Measurements from ENCODE around the gene PHTF1.
A peak's percentile ranks its signal among the peaks of the same experiment; 100 is the strongest.

Gene PHTF1

GRCh38 chr1:113751114-113751513, 8.2 kb downstream of the PHTF1 start:
- H3K36me3 Mint-ChIP-seq (ENCODE audit: low read depth) = peaks cover 58% of the 10 kb centered on the region
- no peak overlapping the region for H3K27ac Mint-ChIP-seq
- TF ChIP-seq CTCF (IDR thresholded peaks at IDR 0.05; ENCODE audit: unreplicated experiment in 3 of 3) = no peak
- H3K4me3 Mint-ChIP-seq = no peak overlapping the region
- peaks cover 15% of the 10 kb centered on the region for H3K4me1 Mint-ChIP-seq
- no peaks in the 10 kb centered on the region for H3K27me3 Mint-ChIP-seq (ENCODE audit: low read depth)
- H3K9me3 Mint-ChIP-seq = no peaks in the 10 kb centered on the region

- H3K4me1 Mint-ChIP-seq = peaks cover 6% of the 10 kb centered on the region
- no peaks in the 10 kb centered on the region for H3K9me3 Mint-ChIP-seq
- peaks cover 59% of the 10 kb centered on the region for H3K36me3 Mint-ChIP-seq (ENCODE audit: low read depth)
- H3K4me3 Mint-ChIP-seq = no peak overlapping the region
- peak overlapping the region in 1 of 3 experiments; percentile 40 for H3K27ac Mint-ChIP-seq
- TF ChIP-seq CTCF (IDR thresholded peaks at IDR 0.05; ENCODE audit: unreplicated experiment in 3 of 3) = no peak
- H3K27me3 Mint-ChIP-seq (ENCODE audit: low read depth) = no peaks in the 10 kb centered on the region
These were observed 9.9 kb downstream of the PHTF1 start for GRCh38 chr1:113749402-113749801.

GRCh38 chr1:113747376-113747775, 11.9 kb downstream of the PHTF1 start:
- H3K4me1 Mint-ChIP-seq = peaks cover 6% of the 10 kb centered on the region
- peak overlapping the region; percentile 53 to 78 (median 76) for H3K27ac Mint-ChIP-seq
- no peaks in the 10 kb centered on the region for H3K9me3 Mint-ChIP-seq
- TF ChIP-seq CTCF (IDR thresholded peaks at IDR 0.05; ENCODE audit: unreplicated experiment in 3 of 3) = no peak
- H3K4me3 Mint-ChIP-seq = peak overlapping the region in 1 of 3 experiments; percentile 2
- H3K36me3 Mint-ChIP-seq (ENCODE audit: low read depth) = peaks cover 54% of the 10 kb centered on the region
- no peaks in the 10 kb centered on the region for H3K27me3 Mint-ChIP-seq (ENCODE audit: low read depth)

GRCh38 chr1:113745425-113745824, 13.9 kb downstream of the PHTF1 start:
- Mint-ChIP-seq H3K27me3 (ENCODE audit: low read depth) (no peaks in the 10 kb centered on the region), H3K36me3 (ENCODE audit: low read depth) (peaks cover 52% of the 10 kb centered on the region), H3K4me3 (no peak overlapping the region), H3K4me1 (peaks cover 6% of the 10 kb centered on the region), H3K9me3 (no peaks in the 10 kb centered on the region), H3K27ac (no peak overlapping the region)
- TF ChIP-seq CTCF (IDR thresholded peaks at IDR 0.05; ENCODE audit: unreplicated experiment in 3 of 3) = no peak

- Mint-ChIP-seq H3K4me1 (peaks cover 6% of the 10 kb centered on the region), H3K36me3 (ENCODE audit: low read depth) (peaks cover 46% of the 10 kb centered on the region), H3K27ac (no peak overlapping the region), H3K9me3 (no peaks in the 10 kb centered on the region), H3K27me3 (ENCODE audit: low read depth) (no peaks in the 10 kb centered on the region), H3K4me3 (no peak overlapping the region)
- TF ChIP-seq CTCF (IDR thresholded peaks at IDR 0.05; ENCODE audit: unreplicated experiment in 3 of 3) = no peak
These were observed 15.2 kb downstream of the PHTF1 start for GRCh38 chr1:113744114-113744513.

- no peak overlapping the region for H3K27ac Mint-ChIP-seq
- no peaks in the 10 kb centered on the region for H3K27me3 Mint-ChIP-seq (ENCODE audit: low read depth)
- no peaks in the 10 kb centered on the region for H3K9me3 Mint-ChIP-seq
- TF ChIP-seq CTCF (IDR thresholded peaks at IDR 0.05; ENCODE audit: unreplicated experiment in 3 of 3) = no peak
- H3K36me3 Mint-ChIP-seq (ENCODE audit: low read depth) = peaks cover 40% of the 10 kb centered on the region
- H3K4me1 Mint-ChIP-seq = peaks cover 6% of the 10 kb centered on the region
- H3K4me3 Mint-ChIP-seq = no peak overlapping the region
These were observed 16.8 kb downstream of the PHTF1 start for GRCh38 chr1:113742515-113742914.

All from nephron (organoid).